ENCODE data around the gene SNX32. TPM values are rescaled to one million over a fixed set of nuclear protein-coding genes. Genes with fewer than 3 reads are reported as not detected.

SNX32 gene
- total and polyA plus RNA-seq, 9 of the 15 experiments (the other 6 are each of a cell fraction or from before 2014, with no cell fraction given) = 0.03 TPM; not detected in 7

DNA sequence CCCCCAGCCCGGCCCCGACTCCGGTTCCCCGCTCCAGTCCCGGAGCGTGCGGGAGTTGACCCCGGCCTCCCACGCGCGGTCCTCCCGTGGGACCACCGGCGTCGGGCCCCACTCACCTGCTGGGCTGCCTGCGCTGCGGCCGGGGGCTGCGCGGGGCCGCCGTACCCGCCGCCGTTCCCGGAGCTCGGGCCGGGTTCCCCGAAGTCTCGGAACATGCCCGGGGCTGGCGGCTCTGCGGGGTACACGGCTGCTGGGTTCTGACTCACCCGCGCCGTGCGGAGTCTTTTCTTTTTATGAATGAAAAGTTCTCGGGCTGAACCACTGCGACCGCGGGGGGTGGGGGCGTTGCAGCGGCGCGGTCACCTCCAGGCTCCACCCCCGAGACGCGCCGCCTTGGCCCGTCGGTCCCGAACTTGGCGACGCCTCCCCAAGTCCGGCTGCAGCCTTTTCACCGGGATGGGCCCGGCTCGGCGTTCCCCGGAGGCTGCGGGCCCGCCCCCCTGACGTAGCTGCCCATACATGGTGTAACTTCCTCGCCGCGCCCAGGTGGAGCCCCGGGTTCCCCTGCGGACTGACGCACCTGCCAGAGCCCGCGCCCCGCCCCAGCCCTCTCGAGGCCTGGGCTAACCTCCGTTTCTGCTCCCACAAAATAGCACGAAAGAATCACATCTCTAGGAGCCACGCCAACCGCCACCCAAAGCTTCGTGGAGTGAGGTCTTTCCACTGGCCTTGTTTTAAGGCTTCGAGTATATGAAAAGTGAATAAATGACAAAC, 66.5 kb downstream of the SNX32 start, which contains the start of gene FOSL1 (continued):
- TF ChIP-seq AFF4 (CRISPR knock-in tag; IDR thresholded peaks at IDR 0.05) (peak; percentile 46; the same call in 1 of the 2 replicates), POLR2G (IDR thresholded peaks at IDR 0.05; ENCODE audit: low read depth, low read length) (peak; percentile 96), ZNF785 (CRISPR knock-in tag; IDR thresholded peaks at IDR 0.05) (no peak), TEAD1 (CRISPR knock-in tag; IDR thresholded peaks at IDR 0.05) (peak in 1 of 2 experiments; percentile 86; a peak in 1 of 4 replicates), RB1 (IDR thresholded peaks at IDR 0.05; ENCODE audit: low read depth) (peak; percentile 67; the same call in 1 of the 2 replicates), FOXK2 (conservative IDR thresholded peaks at IDR 0.05 in 1 of 2, IDR thresholded peaks at IDR 0.05 in 1 of 2; ENCODE audit: low read depth in 2 of 2) (peak in 1 of 2 experiments; percentile 98; a peak in 2 of 4 replicates), ZNF551 (CRISPR knock-in tag; IDR thresholded peaks at IDR 0.05) (no peak), ZNF655 (CRISPR knock-in tag; IDR thresholded peaks at IDR 0.05) (no peak), ZNF830 (CRISPR knock-in tag; IDR thresholded peaks at IDR 0.05) (no peak), ZNF408 (CRISPR knock-in tag; IDR thresholded peaks at IDR 0.05; ENCODE audit: low read depth) (no peak), FOSL1 (tag; conservative IDR thresholded peaks at IDR 0.05) (no peak), ZNF449 (CRISPR knock-in tag; IDR thresholded peaks at IDR 0.05) (no peak), ZNF232 (CRISPR knock-in tag; IDR thresholded peaks at IDR 0.05) (0 out of 2 replicates have a peak, but pooled peaks have one; percentile 14)
- TF ChIP-seq, protein P1, sequence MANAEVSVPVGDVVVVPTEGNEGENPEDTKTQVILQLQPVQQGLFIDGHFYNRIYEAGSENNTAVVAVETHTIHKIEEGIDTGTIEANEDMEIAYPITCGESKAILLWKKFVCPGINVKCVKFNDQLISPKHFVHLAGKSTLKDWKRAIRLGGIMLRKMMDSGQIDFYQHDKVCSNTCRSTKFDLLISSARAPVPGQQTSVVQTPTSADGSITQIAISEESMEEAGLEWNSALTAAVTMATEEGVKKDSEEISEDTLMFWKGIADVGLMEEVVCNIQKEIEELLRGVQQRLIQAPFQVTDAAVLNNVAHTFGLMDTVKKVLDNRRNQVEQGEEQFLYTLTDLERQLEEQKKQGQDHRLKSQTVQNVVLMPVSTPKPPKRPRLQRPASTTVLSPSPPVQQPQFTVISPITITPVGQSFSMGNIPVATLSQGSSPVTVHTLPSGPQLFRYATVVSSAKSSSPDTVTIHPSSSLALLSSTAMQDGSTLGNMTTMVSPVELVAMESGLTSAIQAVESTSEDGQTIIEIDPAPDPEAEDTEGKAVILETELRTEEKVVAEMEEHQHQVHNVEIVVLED (CRISPR knock-in tag; IDR thresholded peaks at IDR 0.05) = no peak; the same call in 1 of the 2 replicates
- TF ChIP-seq, protein P2, sequence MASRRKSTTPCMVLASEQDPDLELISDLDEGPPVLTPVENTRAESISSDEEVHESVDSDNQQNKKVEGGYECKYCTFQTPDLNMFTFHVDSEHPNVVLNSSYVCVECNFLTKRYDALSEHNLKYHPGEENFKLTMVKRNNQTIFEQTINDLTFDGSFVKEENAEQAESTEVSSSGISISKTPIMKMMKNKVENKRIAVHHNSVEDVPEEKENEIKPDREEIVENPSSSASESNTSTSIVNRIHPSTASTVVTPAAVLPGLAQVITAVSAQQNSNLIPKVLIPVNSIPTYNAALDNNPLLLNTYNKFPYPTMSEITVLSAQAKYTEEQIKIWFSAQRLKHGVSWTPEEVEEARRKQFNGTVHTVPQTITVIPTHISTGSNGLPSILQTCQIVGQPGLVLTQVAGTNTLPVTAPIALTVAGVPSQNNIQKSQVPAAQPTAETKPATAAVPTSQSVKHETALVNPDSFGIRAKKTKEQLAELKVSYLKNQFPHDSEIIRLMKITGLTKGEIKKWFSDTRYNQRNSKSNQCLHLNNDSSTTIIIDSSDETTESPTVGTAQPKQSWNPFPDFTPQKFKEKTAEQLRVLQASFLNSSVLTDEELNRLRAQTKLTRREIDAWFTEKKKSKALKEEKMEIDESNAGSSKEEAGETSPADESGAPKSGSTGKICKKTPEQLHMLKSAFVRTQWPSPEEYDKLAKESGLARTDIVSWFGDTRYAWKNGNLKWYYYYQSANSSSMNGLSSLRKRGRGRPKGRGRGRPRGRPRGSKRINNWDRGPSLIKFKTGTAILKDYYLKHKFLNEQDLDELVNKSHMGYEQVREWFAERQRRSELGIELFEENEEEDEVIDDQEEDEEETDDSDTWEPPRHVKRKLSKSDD (conservative IDR thresholded peaks at IDR 0.05; ENCODE audit: low read length) = no peak
